ENCODE data around the gene ST3GAL5.

ST3GAL5 gene

DNA sequence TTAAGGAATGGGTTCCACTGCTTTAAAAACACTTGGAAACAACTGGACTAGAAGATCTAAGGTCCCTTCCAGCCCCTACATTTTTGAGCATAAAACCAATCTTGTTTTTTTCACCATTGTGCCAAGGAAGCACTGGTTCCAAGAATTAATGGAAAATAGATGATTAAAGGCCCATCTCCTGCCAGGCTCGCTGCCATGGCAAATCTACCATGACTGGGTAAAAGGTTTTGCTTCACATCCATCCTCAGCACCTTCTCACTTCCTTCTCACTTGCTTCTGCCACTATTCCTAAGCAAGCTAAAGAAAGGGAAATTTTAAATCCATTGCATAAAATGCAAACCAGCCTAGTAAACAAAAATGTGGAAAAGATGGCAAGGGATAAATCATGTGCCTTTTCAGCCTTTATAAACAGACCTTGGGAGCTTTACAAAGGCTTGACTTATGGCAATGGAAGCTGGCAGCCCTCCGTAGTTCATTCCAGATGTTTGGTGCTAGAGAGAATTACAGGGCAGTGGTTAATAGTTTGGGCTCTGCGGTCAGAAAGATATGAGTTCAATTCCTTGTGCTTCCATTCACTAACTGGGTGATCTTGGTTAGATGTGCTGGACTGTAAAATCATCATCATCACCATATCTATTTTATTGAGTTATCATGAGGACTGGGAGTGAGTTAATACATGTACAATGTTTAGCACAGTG, 27.0 kb upstream of the ST3GAL5 start:
- H3K27me3 ChIP-seq (ENCODE audit: control insufficient read depth in 2 of 2, insufficient read depth in 2 of 2, low read length in 2 of 2): no peaks in the 10 kb centered on the region
- H3K4me3 ChIP-seq (ENCODE audit: low read length in 2 of 2): no peak overlapping the region
- no peak overlapping the region for H3K9ac ChIP-seq (ENCODE audit: low read depth in 1 of 2, low read length in 2 of 2)
- H3K27ac ChIP-seq (ENCODE audit: low read depth in 2 of 2, low read length in 2 of 2): no peak overlapping the region
- H3K4me1 ChIP-seq (ENCODE audit: control insufficient read depth in 2 of 2, insufficient read depth in 2 of 2, low read length in 2 of 2): no peaks in the 10 kb centered on the region
- no peaks in the 10 kb centered on the region for H3K9me3 ChIP-seq (ENCODE audit: control insufficient read depth in 2 of 2, low read length in 2 of 2)
- H3K36me3 ChIP-seq (ENCODE audit: control insufficient read depth in 2 of 2, insufficient read depth in 2 of 2, low read length in 2 of 2): no peaks in the 10 kb centered on the region

DNA sequence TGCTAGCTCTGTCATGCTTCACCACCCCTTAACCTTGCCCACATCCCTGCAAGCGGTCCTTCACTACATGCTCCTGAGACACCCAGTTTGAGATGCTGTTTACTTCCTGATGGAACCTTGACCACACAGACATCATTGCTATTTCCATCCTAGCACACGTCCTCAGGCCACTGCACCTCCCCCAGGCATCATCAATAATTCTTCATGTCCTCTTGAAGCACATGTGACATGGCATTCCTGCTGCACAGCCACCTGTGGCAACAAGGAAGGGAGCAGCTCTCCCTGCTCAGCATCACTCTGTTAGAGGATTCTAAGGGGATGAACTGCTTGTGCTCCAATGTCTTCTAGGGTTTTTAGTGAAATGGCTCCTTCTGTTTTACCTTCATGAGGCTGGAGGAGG, 26.1 kb upstream of the ST3GAL5 start:
- Histone ChIP-seq H3K4me1 (ENCODE audit: control insufficient read depth in 2 of 2, insufficient read depth in 2 of 2, low read length in 2 of 2) (no peaks in the 10 kb centered on the region), H3K36me3 (ENCODE audit: control insufficient read depth in 2 of 2, insufficient read depth in 2 of 2, low read length in 2 of 2) (no peaks in the 10 kb centered on the region), H3K4me3 (ENCODE audit: low read length in 2 of 2) (no peak overlapping the region), H3K9me3 (ENCODE audit: control insufficient read depth in 2 of 2, low read length in 2 of 2) (no peaks in the 10 kb centered on the region), H3K27ac (ENCODE audit: low read depth in 2 of 2, low read length in 2 of 2) (no peak overlapping the region), H3K9ac (ENCODE audit: low read depth in 1 of 2, low read length in 2 of 2) (no peak overlapping the region), H3K27me3 (ENCODE audit: control insufficient read depth in 2 of 2, insufficient read depth in 2 of 2, low read length in 2 of 2) (no peaks in the 10 kb centered on the region)

- Histone ChIP-seq H3K27me3 (ENCODE audit: control insufficient read depth in 2 of 2, insufficient read depth in 2 of 2, low read length in 2 of 2) (no peaks in the 10 kb centered on the region), H3K9ac (ENCODE audit: low read depth in 1 of 2, low read length in 2 of 2) (no peak overlapping the region), H3K27ac (ENCODE audit: low read depth in 2 of 2, low read length in 2 of 2) (no peak overlapping the region), H3K4me1 (ENCODE audit: control insufficient read depth in 2 of 2, insufficient read depth in 2 of 2, low read length in 2 of 2) (no peaks in the 10 kb centered on the region), H3K4me3 (ENCODE audit: low read length in 2 of 2) (no peak overlapping the region), H3K36me3 (ENCODE audit: control insufficient read depth in 2 of 2, insufficient read depth in 2 of 2, low read length in 2 of 2) (no peaks in the 10 kb centered on the region), H3K9me3 (ENCODE audit: control insufficient read depth in 2 of 2, low read length in 2 of 2) (no peaks in the 10 kb centered on the region)
Measured at GRCh38 chr2:85913884-85914881, 25.4 kb upstream of the ST3GAL5 start.

DNA sequence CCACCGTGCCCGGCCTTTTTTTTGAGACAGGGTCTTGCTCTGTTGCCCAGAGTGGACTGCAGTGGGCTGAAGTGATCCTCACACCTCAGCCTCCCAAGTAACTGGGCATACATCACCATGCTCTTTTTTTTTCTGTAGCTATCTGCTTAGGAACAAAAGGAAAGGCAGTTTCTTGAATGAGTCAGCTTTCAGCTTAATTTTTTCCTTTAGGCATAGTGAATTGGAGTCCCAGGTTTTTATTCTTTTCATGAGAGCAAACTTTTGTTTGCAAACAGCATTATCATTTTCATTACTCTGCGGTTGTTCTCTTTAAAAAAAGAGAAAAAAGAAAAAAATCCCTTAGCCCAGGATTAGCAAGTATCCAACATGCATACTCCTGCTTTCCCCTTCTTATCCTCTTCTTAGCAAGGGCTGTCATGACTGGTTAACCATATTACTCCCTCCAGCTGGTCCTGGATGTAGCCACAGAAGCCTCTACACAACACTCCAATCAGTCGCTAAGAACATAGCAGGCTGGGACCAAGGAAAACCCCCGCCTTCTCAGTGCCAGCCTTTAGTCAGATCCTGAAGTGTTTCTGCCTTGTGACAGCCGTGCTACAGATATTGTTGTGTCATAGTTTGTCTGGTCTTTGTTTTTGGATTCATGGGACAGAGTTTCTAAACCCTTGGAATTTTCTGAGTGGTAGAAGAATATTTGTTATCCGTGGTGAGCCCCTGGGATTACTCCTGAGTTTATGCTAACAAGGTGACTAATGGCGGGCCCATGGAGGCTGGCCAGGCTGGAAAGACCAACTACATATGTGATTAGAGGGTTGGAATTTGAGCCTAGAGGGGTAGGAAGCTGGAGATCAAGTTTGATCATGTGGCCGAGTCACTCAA, 23.3 kb upstream of the ST3GAL5 start:
- Histone ChIP-seq H3K9ac (ENCODE audit: low read depth in 1 of 2, low read length in 2 of 2) (no peak overlapping the region), H3K27me3 (ENCODE audit: control insufficient read depth in 2 of 2, insufficient read depth in 2 of 2, low read length in 2 of 2) (no peaks in the 10 kb centered on the region), H3K9me3 (ENCODE audit: control insufficient read depth in 2 of 2, low read length in 2 of 2) (no peaks in the 10 kb centered on the region), H3K4me1 (ENCODE audit: control insufficient read depth in 2 of 2, insufficient read depth in 2 of 2, low read length in 2 of 2) (no peaks in the 10 kb centered on the region), H3K4me3 (ENCODE audit: low read length in 2 of 2) (no peak overlapping the region), H3K36me3 (ENCODE audit: control insufficient read depth in 2 of 2, insufficient read depth in 2 of 2, low read length in 2 of 2) (no peaks in the 10 kb centered on the region), H3K27ac (ENCODE audit: low read depth in 2 of 2, low read length in 2 of 2) (peak overlapping the region in 1 of 2 donors; percentile 21)

DNA sequence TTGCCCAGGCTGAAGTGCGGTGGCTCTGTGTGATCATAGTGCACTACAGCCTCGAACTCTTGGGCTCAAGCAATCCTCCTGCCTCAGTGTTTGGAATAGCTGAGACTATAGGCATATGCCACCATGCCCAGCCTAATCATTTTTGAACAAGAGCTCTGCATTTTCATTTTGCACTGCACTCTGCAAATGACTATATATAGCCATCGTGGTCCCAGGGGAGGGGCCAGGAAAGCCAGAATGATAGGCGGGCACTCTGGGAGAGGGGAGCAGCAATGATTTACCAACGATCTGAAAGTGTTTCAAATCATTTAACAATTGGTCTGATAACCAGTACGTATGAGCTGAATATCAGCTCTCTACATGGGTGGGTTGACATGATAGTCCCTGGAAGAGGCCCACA, 22.3 kb upstream of the ST3GAL5 start:
- Histone ChIP-seq H3K36me3 (ENCODE audit: control insufficient read depth in 2 of 2, insufficient read depth in 2 of 2, low read length in 2 of 2) (no peaks in the 10 kb centered on the region), H3K9me3 (ENCODE audit: control insufficient read depth in 2 of 2, low read length in 2 of 2) (no peaks in the 10 kb centered on the region), H3K4me1 (ENCODE audit: control insufficient read depth in 2 of 2, insufficient read depth in 2 of 2, low read length in 2 of 2) (no peaks in the 10 kb centered on the region), H3K4me3 (ENCODE audit: low read length in 2 of 2) (no peak overlapping the region), H3K27ac (ENCODE audit: low read depth in 2 of 2, low read length in 2 of 2) (no peak overlapping the region), H3K27me3 (ENCODE audit: control insufficient read depth in 2 of 2, insufficient read depth in 2 of 2, low read length in 2 of 2) (no peaks in the 10 kb centered on the region), H3K9ac (ENCODE audit: low read depth in 1 of 2, low read length in 2 of 2) (no peak overlapping the region)

DNA sequence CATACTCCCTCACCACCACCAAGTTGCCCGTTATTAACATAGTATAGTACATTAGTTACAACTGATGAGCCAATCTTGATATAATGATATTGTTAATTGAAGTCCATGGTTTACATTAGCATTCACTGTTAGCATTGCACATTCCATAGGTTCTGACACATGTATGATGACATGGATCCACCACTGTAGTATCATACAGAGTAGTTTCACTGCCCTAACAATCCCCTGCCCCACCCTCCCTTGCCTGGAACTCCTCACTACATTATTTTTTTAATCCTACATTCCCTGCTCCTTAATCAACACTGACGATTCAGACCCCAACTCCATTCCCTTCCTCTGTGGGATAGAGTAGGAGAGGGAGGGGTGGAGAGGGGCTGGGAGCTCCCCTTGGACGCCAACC, 20.2 kb upstream of the ST3GAL5 start:
- no peaks in the 10 kb centered on the region for H3K9me3 ChIP-seq (ENCODE audit: control insufficient read depth in 2 of 2, low read length in 2 of 2)
- no peaks in the 10 kb centered on the region for H3K36me3 ChIP-seq (ENCODE audit: control insufficient read depth in 2 of 2, insufficient read depth in 2 of 2, low read length in 2 of 2)
- H3K4me1 ChIP-seq (ENCODE audit: control insufficient read depth in 2 of 2, insufficient read depth in 2 of 2, low read length in 2 of 2): no peaks in the 10 kb centered on the region
- no peaks in the 10 kb centered on the region for H3K27me3 ChIP-seq (ENCODE audit: control insufficient read depth in 2 of 2, insufficient read depth in 2 of 2, low read length in 2 of 2)
- no peak overlapping the region for H3K4me3 ChIP-seq (ENCODE audit: low read length in 2 of 2)
- no peak overlapping the region for H3K27ac ChIP-seq (ENCODE audit: low read depth in 2 of 2, low read length in 2 of 2)
- H3K9ac ChIP-seq (ENCODE audit: low read depth in 1 of 2, low read length in 2 of 2): no peak overlapping the region

- Histone ChIP-seq H3K27ac (ENCODE audit: low read depth in 2 of 2, low read length in 2 of 2) (no peak overlapping the region), H3K9ac (ENCODE audit: low read depth in 1 of 2, low read length in 2 of 2) (no peak overlapping the region), H3K9me3 (ENCODE audit: control insufficient read depth in 2 of 2, low read length in 2 of 2) (no peaks in the 10 kb centered on the region), H3K4me3 (ENCODE audit: low read length in 2 of 2) (no peak overlapping the region), H3K4me1 (ENCODE audit: control insufficient read depth in 2 of 2, insufficient read depth in 2 of 2, low read length in 2 of 2) (no peaks in the 10 kb centered on the region), H3K36me3 (ENCODE audit: control insufficient read depth in 2 of 2, insufficient read depth in 2 of 2, low read length in 2 of 2) (no peaks in the 10 kb centered on the region), H3K27me3 (ENCODE audit: control insufficient read depth in 2 of 2, insufficient read depth in 2 of 2, low read length in 2 of 2) (no peaks in the 10 kb centered on the region)
Measured at GRCh38 chr2:85908506-85908905, 19.7 kb upstream of the ST3GAL5 start.

- no peak overlapping the region for H3K4me3 ChIP-seq (ENCODE audit: low read length in 2 of 2)
- no peak overlapping the region for H3K27ac ChIP-seq (ENCODE audit: low read depth in 2 of 2, low read length in 2 of 2)
- H3K36me3 ChIP-seq (ENCODE audit: control insufficient read depth in 2 of 2, insufficient read depth in 2 of 2, low read length in 2 of 2): no peaks in the 10 kb centered on the region
- H3K9me3 ChIP-seq (ENCODE audit: control insufficient read depth in 2 of 2, low read length in 2 of 2): no peaks in the 10 kb centered on the region
- H3K4me1 ChIP-seq (ENCODE audit: control insufficient read depth in 2 of 2, insufficient read depth in 2 of 2, low read length in 2 of 2): no peaks in the 10 kb centered on the region
- H3K9ac ChIP-seq (ENCODE audit: low read depth in 1 of 2, low read length in 2 of 2): no peak overlapping the region
- no peaks in the 10 kb centered on the region for H3K27me3 ChIP-seq (ENCODE audit: control insufficient read depth in 2 of 2, insufficient read depth in 2 of 2, low read length in 2 of 2)
Measured at GRCh38 chr2:85907671-85908157, 18.9 kb upstream of the ST3GAL5 start.

DNA sequence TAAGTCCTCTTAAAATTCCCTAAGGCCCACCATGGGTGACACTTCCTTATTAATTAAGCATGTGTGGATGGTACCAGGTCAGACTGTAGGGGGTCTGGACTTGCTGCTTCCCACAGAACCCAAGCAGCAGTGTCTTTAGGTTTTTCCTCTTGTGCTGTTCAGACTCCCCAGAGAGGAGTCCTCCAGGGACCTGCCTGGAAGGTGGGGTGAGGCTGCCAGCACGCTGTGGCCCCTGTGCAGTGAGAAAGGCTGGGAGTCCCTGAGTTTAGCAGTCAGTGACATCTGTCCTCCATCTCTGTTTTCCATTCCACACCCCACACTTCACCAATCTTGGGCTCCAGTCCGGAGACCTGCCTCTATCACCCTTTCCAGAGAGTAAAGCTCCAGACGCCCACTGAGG, 18.0 kb upstream of the ST3GAL5 start:
- Histone ChIP-seq H3K9me3 (ENCODE audit: control insufficient read depth in 2 of 2, low read length in 2 of 2) (no peaks in the 10 kb centered on the region), H3K36me3 (ENCODE audit: control insufficient read depth in 2 of 2, insufficient read depth in 2 of 2, low read length in 2 of 2) (no peaks in the 10 kb centered on the region), H3K27ac (ENCODE audit: low read depth in 2 of 2, low read length in 2 of 2) (no peak overlapping the region), H3K4me1 (ENCODE audit: control insufficient read depth in 2 of 2, insufficient read depth in 2 of 2, low read length in 2 of 2) (no peaks in the 10 kb centered on the region), H3K4me3 (ENCODE audit: low read length in 2 of 2) (no peak overlapping the region), H3K9ac (ENCODE audit: low read depth in 1 of 2, low read length in 2 of 2) (no peak overlapping the region), H3K27me3 (ENCODE audit: control insufficient read depth in 2 of 2, insufficient read depth in 2 of 2, low read length in 2 of 2) (no peaks in the 10 kb centered on the region)

All from mucosa of rectum (tissue), 2 donors.